ENCODE results near the gene EIF4G3. TPM values are rescaled to one million over a fixed set of nuclear protein-coding genes. Genes with fewer than 3 reads are reported as not detected.
"Not testable (repeated sequence)": the region's sequence is repeated elsewhere in the genome, so short reads cannot be mapped to it uniquely, and the experiment has no call there.

EIF4G3 gene
- total RNA-seq, 4 donors from 2014 or later = 28.3 to 55.5 (median 35.5) TPM

DNA sequence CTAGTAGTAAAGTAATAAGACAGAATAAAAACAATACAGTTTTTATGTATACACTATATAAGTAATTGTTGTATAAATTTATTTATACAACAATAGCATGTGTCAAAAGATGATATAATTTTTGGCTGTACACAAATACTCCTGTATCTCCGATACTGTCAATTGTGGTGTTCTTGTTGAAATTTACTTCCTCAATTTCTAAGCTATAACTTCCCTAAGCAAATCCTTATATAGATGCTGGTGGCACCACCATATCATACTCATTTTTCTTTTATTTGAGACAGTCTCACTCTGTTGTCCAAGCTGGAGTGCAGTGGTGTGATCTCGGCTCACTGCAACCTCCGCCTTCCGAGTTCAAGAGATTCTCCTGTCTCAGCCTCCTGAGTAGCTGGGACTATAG, 248.6 kb downstream of the EIF4G3 start:
- Histone ChIP-seq H3K9me3 (no peaks in the 10 kb centered on the region), H3K36me3 (peaks cover 0 to 29% (median 0%) of the 10 kb centered on the region in 3 donors), H3K27ac (no peak overlapping the region), H3K27me3 (no peaks in the 10 kb centered on the region), H3K4me3 (no peak overlapping the region), H3K4me1 (no peaks in the 10 kb centered on the region)
- TF ChIP-seq POLR2A (IDR thresholded peaks at IDR 0.05) (no peak), CTCF (IDR thresholded peaks at IDR 0.05) (no peak)
- intact Hi-C loops (cut with DNase I) = no loop called here
- WGBS, 2 donors = 76 to 82% methylated on average over 4 of the region's 4 CpGs
- no peak for DNase-seq

GRCh38 chr1:20921285-20921684, 255.4 kb downstream of the EIF4G3 start:
- Histone ChIP-seq H3K4me3 (no peak overlapping the region), H3K4me1 (no peaks in the 10 kb centered on the region), H3K36me3 (no peaks in the 10 kb centered on the region), H3K27me3 (no peaks in the 10 kb centered on the region), H3K9me3 (no peaks in the 10 kb centered on the region), H3K27ac (no peak overlapping the region)
- intact Hi-C loops (cut with DNase I) = no loop called here
- WGBS, 2 donors = 84 to 93% methylated on average over 3 of the region's 3 CpGs
- TF ChIP-seq POLR2A (IDR thresholded peaks at IDR 0.05) = no peak
- TF ChIP-seq CTCF (IDR thresholded peaks at IDR 0.05) = no peak
- DNase-seq = no peak

DNA sequence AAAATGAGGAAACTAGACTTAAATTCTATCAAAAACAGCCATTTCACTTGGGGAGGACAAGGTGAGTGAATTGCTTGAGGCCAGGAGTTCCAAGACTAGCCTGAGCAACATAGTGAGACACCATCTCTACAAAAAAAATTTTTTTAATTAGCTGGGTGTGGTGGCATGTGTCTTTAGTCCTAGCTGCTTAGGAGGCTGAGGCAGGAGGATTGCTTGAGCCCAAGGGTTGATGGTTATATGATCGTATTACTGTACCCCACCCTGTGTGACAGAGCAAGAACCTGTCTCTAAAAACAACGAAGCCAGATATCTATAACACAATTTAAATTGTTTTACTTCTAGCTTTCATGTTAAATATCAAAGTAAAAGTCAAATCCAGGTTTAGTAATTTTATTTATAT, 263.5 kb downstream of the EIF4G3 start:
- no peaks in the 10 kb centered on the region for H3K9me3 ChIP-seq
- H3K27ac ChIP-seq = no peak overlapping the region
- TF ChIP-seq CTCF (IDR thresholded peaks at IDR 0.05) (no peak), POLR2A (IDR thresholded peaks at IDR 0.05) (no peak)
- H3K4me1 ChIP-seq = no peaks in the 10 kb centered on the region
- no peaks in the 10 kb centered on the region for H3K27me3 ChIP-seq
- no peak for DNase-seq
- intact Hi-C loops (cut with DNase I) = no loop called here
- H3K36me3 ChIP-seq = peaks cover 0 to 14% (median 0%) of the 10 kb centered on the region in 3 donors
- WGBS, 2 donors = 90 to 91% methylated on average over 2 of the region's 2 CpGs
- no peak overlapping the region for H3K4me3 ChIP-seq

- H3K27ac ChIP-seq; H3K4me3 ChIP-seq; intact Hi-C loops (cut with DNase I); DNase-seq; H3K27me3 ChIP-seq; H3K4me1 ChIP-seq; H3K9me3 ChIP-seq: not testable (repeated sequence)
- H3K36me3 ChIP-seq = peaks cover 0 to 24% (median 0%) of the 10 kb centered on the region in 3 donors
- WGBS, 2 donors = 86 to 94% methylated on average over 1 to 2 of the region's 2 CpGs
These were observed 269.2 kb downstream of the EIF4G3 start for GRCh38 chr1:20907526-20907925.

- intact Hi-C loops (cut with DNase I) = no loop called here
- H3K36me3 ChIP-seq = peaks cover 0 to 31% (median 0%) of the 10 kb centered on the region in 3 donors
- H3K27ac ChIP-seq = no peak overlapping the region
- WGBS, 2 donors = 55 to 64% methylated on average over 2 of the region's 2 CpGs
- H3K9me3 ChIP-seq = no peaks in the 10 kb centered on the region
- TF ChIP-seq CTCF (IDR thresholded peaks at IDR 0.05) (no peak), POLR2A (IDR thresholded peaks at IDR 0.05) (no peak)
- H3K4me3 ChIP-seq = no peak overlapping the region
- no peak for DNase-seq
- H3K27me3 ChIP-seq = no peaks in the 10 kb centered on the region
- H3K4me1 ChIP-seq = no peaks in the 10 kb centered on the region
These were observed 273.3 kb downstream of the EIF4G3 start for GRCh38 chr1:20903437-20903836.

DNA sequence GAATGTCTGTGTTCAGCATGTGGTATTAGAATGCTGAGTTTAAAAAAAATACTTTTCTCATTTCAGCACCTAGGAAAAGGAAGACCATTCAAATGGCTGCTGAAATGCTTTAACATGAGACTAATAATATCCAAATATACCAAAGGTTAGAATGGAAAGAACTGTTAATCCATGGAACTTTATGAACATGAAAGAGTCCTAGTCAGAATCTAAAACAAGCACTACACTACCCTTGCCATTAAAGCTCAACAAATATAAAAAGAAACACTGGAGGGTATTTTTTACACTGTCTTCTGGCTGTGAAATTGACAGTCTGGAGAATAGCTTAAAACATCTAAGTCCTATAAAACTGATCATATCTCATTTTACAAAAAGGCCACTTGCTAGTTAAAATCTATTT, 276.6 kb downstream of the EIF4G3 start:
- intact Hi-C loops (cut with DNase I) = no loop called here
- TF ChIP-seq POLR2A (IDR thresholded peaks at IDR 0.05) = no peak
- TF ChIP-seq CTCF (IDR thresholded peaks at IDR 0.05) = no peak
- Histone ChIP-seq H3K4me1 (peaks cover 0 to 9% (median 0%) of the 10 kb centered on the region in 3 donors), H3K4me3 (no peak overlapping the region), H3K27ac (no peak overlapping the region), H3K36me3 (peaks cover 0 to 36% (median 0%) of the 10 kb centered on the region in 3 donors), H3K27me3 (no peaks in the 10 kb centered on the region), H3K9me3 (no peaks in the 10 kb centered on the region)
- DNase-seq = no peak

Data from esophagus squamous epithelium (tissue), 5 donors.